Left renal cortex interstitium (tissue), 4 donors: ENCODE results near the gene QSOX2. TPM values are rescaled to one million over a fixed set of nuclear protein-coding genes. Genes with fewer than 3 reads are reported as not detected.
A peak's percentile ranks its signal among the peaks of the same experiment; 100 is the strongest.

Source experiments
- DNase-seq, 4 donors: peaks; one replicate each; pipeline ENCODE4 v3.0.0-alpha.2; 2013; ENCODE audit warnings: low read depth in 4 of 4, low spot score in 2 of 4, missing footprints in 1 of 4
- polyA plus RNA-seq, 4 donors: library from polyadenylated mRNA; unstranded; fragments of 120-200 nt; gene quantifications; one replicate each; pipeline ENCODE4 v1.2.1, GENCODE V29; 2013; ENCODE audit not compliant: insufficient read length in 4 of 4

Gene QSOX2
- 10 to 100 TPM; 15.9 to 22.0 (median 17.0) TPM for polyA plus RNA-seq

- peak in 1 of 4 donors; percentile 53 for DNase-seq
Measured at GRCh38 chr9:136245219-136246150, at the start of gene QSOX2. TSS of gene QSOX2 (minus strand) at chr9:136245812. CDS start at chr9:136245803, 9 bp downstream.

- no peak for DNase-seq
Measured at GRCh38 chr9:136295055-136295454, 49.4 kb upstream of the QSOX2 start.

GRCh38 chr9:136294437-136294836, 48.8 kb upstream of the QSOX2 start:
- DNase-seq: no peak

- DNase-seq: no peak
Measured at GRCh38 chr9:136293476-136294077, 48.0 kb upstream of the QSOX2 start.

GRCh38 chr9:136292591-136293448, 47.2 kb upstream of the QSOX2 start:
- no peak for DNase-seq

- DNase-seq: no peak
Measured at GRCh38 chr9:136292026-136292538, 46.5 kb upstream of the QSOX2 start.

- DNase-seq: no peak
Measured at GRCh38 chr9:136291306-136292025, 45.9 kb upstream of the QSOX2 start.

GRCh38 chr9:136290508-136291000, 44.9 kb upstream of the QSOX2 start:
- DNase-seq: no peak

- DNase-seq: no peak
Measured at GRCh38 chr9:136289651-136290507, 44.3 kb upstream of the QSOX2 start.

GRCh38 chr9:136287960-136288753, 42.5 kb upstream of the QSOX2 start:
- DNase-seq: no peak

GRCh38 chr9:136286987-136287379, 41.4 kb upstream of the QSOX2 start:
- no peak for DNase-seq

- no peak for DNase-seq
Measured at GRCh38 chr9:136286359-136286986, 40.9 kb upstream of the QSOX2 start.

GRCh38 chr9:136285501-136286358, 40.1 kb upstream of the QSOX2 start:
- no peak for DNase-seq

GRCh38 chr9:136284951-136285350, 39.3 kb upstream of the QSOX2 start:
- DNase-seq: no peak

GRCh38 chr9:136284311-136284710, 38.7 kb upstream of the QSOX2 start:
- DNase-seq: no peak
